Astrocyte of the cerebellum (primary cell): Measurements from ENCODE around the gene MED28.
"Not testable (repeated sequence)": the region's sequence is repeated elsewhere in the genome, so short reads cannot be mapped to it uniquely, and the experiment has no call there.

Experiments used
- DNase-seq: peaks from one replicate; pipeline ENCODE4 v3.0.0-alpha.2; 2011; ENCODE audit warnings: low read depth
- H3K4me3 ChIP-seq: 2 replicates; pipeline ENCODE4 v1.5.1; 2011; ENCODE audit warnings: mild to moderate bottlenecking, low read depth, low read length, moderate library complexity
- CTCF ChIP-seq: IDR thresholded peaks from 2 replicates; pipeline ENCODE4 v1.5.1; 2012; ENCODE audit warnings: low read length, low read depth, moderate library complexity, mild to moderate bottlenecking; ENCODE audit errors: missing control alignments
- in situ Hi-C: cut with HindIII; loops from 2 replicates; pipeline ENCODE4 v1.10.0; 2017; ENCODE audit warnings: low sequenced_read_pairs

The MED28 gene

GRCh38 chr4:17657090-17657489, 42.6 kb downstream of the MED28 start:
- H3K4me3 ChIP-seq: no peak overlapping the region
- TF ChIP-seq CTCF: no peak
- in situ Hi-C loops: no loop called here
- no peak for DNase-seq

GRCh38 chr4:17657849-17658248, 43.4 kb downstream of the MED28 start:
- no peak for TF ChIP-seq CTCF
- in situ Hi-C loops: no loop called here
- H3K4me3 ChIP-seq: no peak overlapping the region
- no peak for DNase-seq

GRCh38 chr4:17659196-17659595, 44.8 kb downstream of the MED28 start:
- H3K4me3 ChIP-seq, in situ Hi-C loops, DNase-seq: not testable (repeated sequence)

GRCh38 chr4:17662694-17663093, 48.3 kb downstream of the MED28 start:
- TF ChIP-seq CTCF: no peak
- DNase-seq: no peak
- in situ Hi-C loops: no loop called here
- H3K4me3 ChIP-seq: no peak overlapping the region

GRCh38 chr4:17664755-17665154, 50.3 kb downstream of the MED28 start:
- no peak for TF ChIP-seq CTCF
- no peak overlapping the region for H3K4me3 ChIP-seq
- in situ Hi-C loops: no loop called here
- DNase-seq: no peak

GRCh38 chr4:17665346-17665745, 50.9 kb downstream of the MED28 start:
- in situ Hi-C loops: no loop called here
- H3K4me3 ChIP-seq: no peak overlapping the region
- DNase-seq: no peak
- TF ChIP-seq CTCF: no peak

- DNase-seq: no peak
- TF ChIP-seq CTCF: no peak
- in situ Hi-C loops: no loop called here
- no peak overlapping the region for H3K4me3 ChIP-seq
Observed at GRCh38 chr4:17665852-17666251, 51.4 kb downstream of the MED28 start.
